ENCODE data around the gene HDAC1. TPM values are rescaled to one million over a fixed set of nuclear protein-coding genes. Genes with fewer than 3 reads are reported as not detected.

The HDAC1 gene
- total RNA-seq, 4 donors from 2014 or later, result 28.6 to 35.0 (median 31.1) TPM

DNA sequence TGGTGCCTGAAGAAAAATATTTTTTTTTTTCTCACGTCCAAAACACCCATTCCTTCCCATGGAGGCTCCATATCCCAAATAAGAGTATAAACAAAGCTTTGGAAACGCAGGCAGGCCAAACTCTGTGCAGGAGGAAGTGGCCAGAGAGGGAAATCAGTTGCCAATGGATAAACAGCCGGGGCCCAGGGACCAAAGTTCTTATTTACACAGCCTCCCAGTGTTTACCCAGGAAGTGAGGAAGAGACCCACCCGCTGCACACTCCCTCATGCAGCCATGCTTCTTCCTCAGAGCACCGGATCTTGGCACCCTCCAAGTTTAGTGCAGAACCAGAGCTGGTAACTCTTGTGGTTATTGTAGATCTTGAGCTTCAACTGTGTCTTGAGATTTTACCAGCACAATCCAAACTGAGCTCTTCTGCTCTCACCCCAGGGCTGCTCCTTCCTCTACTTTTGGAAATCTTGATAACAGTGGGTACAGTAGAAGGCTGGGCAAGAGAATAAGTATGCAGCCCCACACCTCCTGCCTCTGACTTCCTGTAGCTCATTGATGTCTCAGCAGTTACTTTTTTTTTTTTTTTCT lies 29.9 kb downstream of the HDAC1 start:
- TF ChIP-seq, protein P1, sequence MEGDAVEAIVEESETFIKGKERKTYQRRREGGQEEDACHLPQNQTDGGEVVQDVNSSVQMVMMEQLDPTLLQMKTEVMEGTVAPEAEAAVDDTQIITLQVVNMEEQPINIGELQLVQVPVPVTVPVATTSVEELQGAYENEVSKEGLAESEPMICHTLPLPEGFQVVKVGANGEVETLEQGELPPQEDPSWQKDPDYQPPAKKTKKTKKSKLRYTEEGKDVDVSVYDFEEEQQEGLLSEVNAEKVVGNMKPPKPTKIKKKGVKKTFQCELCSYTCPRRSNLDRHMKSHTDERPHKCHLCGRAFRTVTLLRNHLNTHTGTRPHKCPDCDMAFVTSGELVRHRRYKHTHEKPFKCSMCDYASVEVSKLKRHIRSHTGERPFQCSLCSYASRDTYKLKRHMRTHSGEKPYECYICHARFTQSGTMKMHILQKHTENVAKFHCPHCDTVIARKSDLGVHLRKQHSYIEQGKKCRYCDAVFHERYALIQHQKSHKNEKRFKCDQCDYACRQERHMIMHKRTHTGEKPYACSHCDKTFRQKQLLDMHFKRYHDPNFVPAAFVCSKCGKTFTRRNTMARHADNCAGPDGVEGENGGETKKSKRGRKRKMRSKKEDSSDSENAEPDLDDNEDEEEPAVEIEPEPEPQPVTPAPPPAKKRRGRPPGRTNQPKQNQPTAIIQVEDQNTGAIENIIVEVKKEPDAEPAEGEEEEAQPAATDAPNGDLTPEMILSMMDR (IDR thresholded peaks at IDR 0.05; ENCODE audit: low read depth), result no peak

DNA sequence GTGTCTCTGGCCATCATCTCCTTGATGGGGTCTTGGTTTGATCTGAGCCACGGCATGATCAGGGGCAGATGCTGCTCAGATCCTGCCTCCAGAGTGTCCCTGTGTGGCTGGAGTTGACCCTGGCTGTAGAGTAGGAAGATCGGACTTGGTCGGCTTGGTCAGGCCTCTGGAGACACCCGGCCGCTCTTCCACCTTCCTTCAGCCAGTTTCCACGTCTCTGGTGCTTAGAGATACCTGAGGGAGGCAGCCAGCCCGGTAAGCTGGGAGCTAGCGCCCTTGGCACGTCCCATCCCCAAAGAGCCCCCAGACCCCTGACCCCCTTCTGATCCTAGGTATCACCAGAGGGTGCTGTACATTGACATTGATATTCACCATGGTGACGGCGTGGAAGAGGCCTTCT lies 35.3 kb downstream of the HDAC1 start:
- TF ChIP-seq, protein P1 (IDR thresholded peaks at IDR 0.05; ENCODE audit: low read depth), result no peak

DNA sequence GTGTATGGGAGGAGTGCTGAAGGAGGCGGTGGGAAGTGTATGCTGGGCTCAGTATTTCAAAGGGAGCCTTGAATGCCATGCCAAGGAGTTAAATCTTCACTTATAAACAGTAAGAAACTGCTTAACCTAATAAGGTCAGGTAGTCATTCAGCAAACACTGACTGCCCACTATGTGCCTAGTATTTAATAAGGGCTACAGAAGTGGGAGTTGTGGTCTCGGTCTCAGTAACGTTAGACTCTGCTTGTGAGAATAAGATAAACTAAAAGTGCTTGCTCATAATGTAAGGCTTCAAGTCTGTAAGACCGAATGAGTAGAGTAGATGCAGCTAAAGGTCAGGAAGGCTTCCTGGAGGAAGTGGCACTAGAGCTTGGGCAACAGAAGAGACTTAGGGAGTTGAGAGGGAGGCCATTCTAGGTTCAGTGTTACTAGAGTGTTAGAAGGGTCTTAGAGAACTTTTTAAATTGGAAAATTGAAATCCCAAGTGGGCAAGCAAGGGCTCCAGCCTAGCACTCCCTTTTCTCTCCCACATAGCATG lies 38.1 kb downstream of the HDAC1 start:
- TF ChIP-seq, protein P1 (IDR thresholded peaks at IDR 0.05; ENCODE audit: low read depth), result no peak

DNA sequence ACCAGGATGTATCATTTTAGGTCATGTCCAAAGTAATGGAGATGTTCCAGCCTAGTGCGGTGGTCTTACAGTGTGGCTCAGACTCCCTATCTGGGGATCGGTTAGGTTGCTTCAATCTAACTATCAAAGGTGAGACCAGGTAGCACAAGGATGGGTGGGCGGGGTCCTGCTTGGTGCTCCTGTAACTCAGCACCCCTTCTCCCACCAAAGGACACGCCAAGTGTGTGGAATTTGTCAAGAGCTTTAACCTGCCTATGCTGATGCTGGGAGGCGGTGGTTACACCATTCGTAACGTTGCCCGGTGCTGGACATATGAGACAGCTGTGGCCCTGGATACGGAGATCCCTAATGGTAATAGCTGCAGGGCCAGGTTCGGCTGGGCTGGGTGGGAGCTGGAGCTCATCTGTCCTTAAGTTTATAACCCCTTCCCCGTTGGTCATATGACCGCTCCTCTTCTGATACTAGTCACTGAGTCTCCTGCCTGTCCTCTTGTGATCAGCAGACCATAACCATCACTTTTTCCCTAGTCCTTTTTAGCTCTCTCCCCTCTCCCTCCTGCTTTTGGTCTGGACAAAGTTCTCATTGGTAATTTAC lies 38.8 kb downstream of the HDAC1 start:
- TF ChIP-seq, protein P1 (IDR thresholded peaks at IDR 0.05; ENCODE audit: low read depth), result no peak

DNA sequence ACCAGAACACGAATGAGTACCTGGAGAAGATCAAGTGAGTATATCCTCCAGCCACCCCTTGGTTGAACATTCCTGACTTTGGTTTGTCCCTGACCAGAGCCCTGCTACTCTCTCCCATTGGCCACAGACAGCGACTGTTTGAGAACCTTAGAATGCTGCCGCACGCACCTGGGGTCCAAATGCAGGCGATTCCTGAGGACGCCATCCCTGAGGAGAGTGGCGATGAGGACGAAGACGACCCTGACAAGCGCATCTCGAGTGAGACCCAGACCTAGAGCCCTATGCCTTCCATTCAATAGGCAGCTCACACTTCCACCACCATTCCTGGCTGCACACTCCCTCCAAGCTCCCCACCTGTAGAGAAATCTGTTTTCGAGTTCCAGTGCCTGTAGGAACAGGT lies 39.7 kb downstream of the HDAC1 start:
- TF ChIP-seq, protein P1 (IDR thresholded peaks at IDR 0.05; ENCODE audit: low read depth), result no peak

DNA sequence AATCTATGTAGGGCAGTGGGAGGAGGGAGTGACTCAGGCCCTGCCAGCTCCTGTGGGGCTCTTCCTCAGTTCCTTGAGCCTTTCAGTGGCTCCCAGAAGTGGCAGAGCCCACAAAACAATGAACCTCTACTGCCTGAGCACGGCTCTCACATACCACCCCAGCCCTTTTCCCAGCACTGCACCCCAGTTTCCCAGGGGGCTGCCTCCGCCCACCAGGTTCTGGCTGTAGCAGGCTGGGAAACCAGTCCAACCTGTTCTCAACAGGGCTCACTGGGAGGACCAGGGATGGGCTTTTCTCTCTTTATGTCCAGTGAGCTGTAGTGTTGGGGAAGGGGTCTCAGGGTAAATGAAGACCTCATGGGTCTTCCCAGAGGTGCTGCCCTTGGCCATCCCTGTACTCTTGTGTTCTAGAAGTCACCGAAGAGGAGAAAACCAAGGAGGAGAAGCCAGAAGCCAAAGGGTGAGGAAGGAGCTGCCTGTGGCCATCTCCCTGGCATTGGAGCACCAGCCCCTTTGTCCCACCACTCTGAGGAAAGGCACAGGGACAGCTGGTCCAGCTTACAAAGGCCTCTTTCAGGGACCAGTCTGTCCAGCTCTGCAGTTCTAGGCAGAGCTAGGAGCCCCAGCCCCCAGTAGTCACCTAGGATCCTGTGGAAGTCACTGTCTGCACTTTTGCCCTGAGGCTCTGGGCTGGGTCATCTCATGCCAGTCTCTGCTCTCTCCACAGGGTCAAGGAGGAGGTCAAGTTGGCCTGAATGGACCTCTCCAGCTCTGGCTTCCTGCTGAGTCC lies 40.6 kb downstream of the HDAC1 start:
- TF ChIP-seq, protein P1 (IDR thresholded peaks at IDR 0.05; ENCODE audit: low read depth), result no peak
